PC-9 (cell line): ENCODE results near the gene DNAH7. TPM values are rescaled to one million over a fixed set of nuclear protein-coding genes. Genes with fewer than 3 reads are reported as not detected.
A peak's percentile ranks its signal among the peaks of the same experiment; 100 is the strongest.

Source experiments
- BruUV-seq: library from RNA; stranded (reverse); fragments of 400-500 nt; replicated peaks from 2 replicates; lab custom pipeline; 2021; lab: Mats Ljungman, UMichigan
- CTCF ChIA-PET: fragments of 300-600 bp; sonication (Branson Sonifier 250); formaldehyde crosslinking; loops from one replicate; lab custom pipeline; 2022; ENCODE audit warnings: antibody characterized with exemption; lab: Charles Lee
- POLR2A ChIA-PET: fragments of 300-600 bp; sonication (Branson Sonifier 250); formaldehyde crosslinking; loops from one replicate; lab custom pipeline; 2022; ENCODE audit warnings: antibody characterized with exemption; ENCODE audit not compliant: unreplicated experiment; lab: Charles Lee
- DNase-seq, 2 experiments: peaks; one replicate each; pipeline versions ENCODE4 v3.0.0 to v3.0.0-alpha.2; 2015 to 2022; ENCODE audit warnings: mixed read lengths in 1 of 2
- H2AFZ ChIP-seq: fragments of 200-600 bp; sonication (generic); 2 replicates; pipeline ENCODE4 v1.8.1; 2017; ENCODE audit warnings: antibody characterized with exemption
- H3F3A ChIP-seq: fragments of 200-600 bp; sonication (generic); 2 replicates; pipeline ENCODE4 v1.8.1; 2017; ENCODE audit warnings: antibody characterized with exemption, mild to moderate bottlenecking, low read depth; ENCODE audit not compliant: insufficient read depth
- H3K27ac ChIP-seq: fragments of 200-600 bp; sonication (generic); 2 replicates; pipeline ENCODE4 v1.6.1; 2016; ENCODE audit warnings: mixed run types
- H3K27me3 ChIP-seq: fragments of 200-600 bp; sonication (generic); 2 replicates; pipeline ENCODE4 v1.6.1; 2016; ENCODE audit warnings: low read depth, mixed run types; ENCODE audit not compliant: insufficient read depth
- H3K36me3 ChIP-seq: fragments of 200-600 bp; sonication (generic); 2 replicates; pipeline ENCODE4 v1.6.1; 2016; ENCODE audit warnings: low read depth, mixed run types
- H3K4me1 ChIP-seq: fragments of 200-600 bp; sonication (generic); replicated peaks from 2 replicates; pipeline ENCODE4 v1.6.1; 2016; ENCODE audit warnings: mixed run types; ENCODE audit not compliant: insufficient read depth
- H3K4me2 ChIP-seq: fragments of 200-600 bp; sonication (generic); 2 replicates; pipeline ENCODE4 v1.6.1; 2017; ENCODE audit warnings: mixed run types
- H3K4me3 ChIP-seq: fragments of 200-600 bp; sonication (generic); 2 replicates; pipeline ENCODE4 v1.6.1; 2016; ENCODE audit warnings: mixed run types
- H3K79me2 ChIP-seq: fragments of 200-600 bp; sonication (generic); 2 replicates; pipeline ENCODE4 v1.6.1; 2017; ENCODE audit warnings: low read depth, mixed run types
- H3K9me2 ChIP-seq: fragments of 200-600 bp; sonication (generic); 2 replicates; pipeline ENCODE4 v1.8.1; 2017; ENCODE audit warnings: mild to moderate bottlenecking; ENCODE audit not compliant: insufficient read depth
- H3K9me3 ChIP-seq: fragments of 200-600 bp; sonication (generic); 2 replicates; pipeline ENCODE4 v1.8.1; 2016; ENCODE audit warnings: low read depth; ENCODE audit not compliant: insufficient read depth
- H4K20me1 ChIP-seq: fragments of 200-600 bp; sonication (generic); 2 replicates; pipeline ENCODE4 v1.8.1; 2017; ENCODE audit not compliant: insufficient read depth
- EZH2 ChIP-seq: fragments of 200-600 bp; sonication (generic); IDR thresholded peaks from 2 replicates; pipeline ENCODE4 v1.8.0; 2017; ENCODE audit warnings: antibody characterized with exemption, low read depth
- intact Hi-C: fragments of 100-400 bp; cut with micrococcal nuclease; formaldehyde crosslinking; loops from one replicate; pipeline ENCODE4 v1.10.0; 2022; ENCODE audit not compliant: unreplicated experiment
- total RNA-seq: library from RNA; stranded (reverse); gene quantifications from 2 replicates; pipeline ENCODE4 v1.2.3, GENCODE V29; 2021
- TF ChIP-seq, protein P1 (sequence below): fragments of 200-600 bp; sonication (generic); conservative IDR thresholded peaks from 2 replicates; pipeline ENCODE4 v1.6.1; 2017; ENCODE audit warnings: mixed run types, antibody characterized with exemption, mild to moderate bottlenecking, moderate library complexity

DNAH7 gene
- total RNA-seq, 1 experiment from 2014 or later = 3.8 TPM

DNA sequence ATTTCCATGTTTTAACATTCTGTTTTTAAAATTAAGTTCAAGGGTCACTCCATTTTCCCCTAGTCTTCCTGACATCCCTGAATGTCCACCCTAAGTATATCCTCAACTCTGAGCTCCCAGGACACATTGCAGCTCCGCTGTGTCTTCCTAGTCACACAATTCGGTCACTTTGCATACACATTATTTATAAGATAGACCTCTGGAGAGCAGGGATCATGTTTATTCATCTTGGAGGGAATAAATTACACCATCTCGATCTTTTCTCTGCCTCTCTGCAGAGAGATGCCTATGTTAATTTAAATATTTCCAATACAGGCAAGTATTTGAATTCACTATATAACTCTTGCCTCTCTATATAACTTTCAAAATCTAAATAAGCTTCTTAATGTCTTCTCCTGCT, 245.4 kb downstream of the DNAH7 start:
- intact Hi-C loops = no loop called here
- DNase-seq = no peak
- H3K9me2 ChIP-seq = no peaks in the 10 kb centered on the region
- H2AFZ ChIP-seq = no peak overlapping the region
- no peaks in the 10 kb centered on the region for H3K79me2 ChIP-seq
- no peaks in the 10 kb centered on the region for H3K27me3 ChIP-seq
- no peak for TF ChIP-seq EZH2
- TF ChIP-seq, protein P1, sequence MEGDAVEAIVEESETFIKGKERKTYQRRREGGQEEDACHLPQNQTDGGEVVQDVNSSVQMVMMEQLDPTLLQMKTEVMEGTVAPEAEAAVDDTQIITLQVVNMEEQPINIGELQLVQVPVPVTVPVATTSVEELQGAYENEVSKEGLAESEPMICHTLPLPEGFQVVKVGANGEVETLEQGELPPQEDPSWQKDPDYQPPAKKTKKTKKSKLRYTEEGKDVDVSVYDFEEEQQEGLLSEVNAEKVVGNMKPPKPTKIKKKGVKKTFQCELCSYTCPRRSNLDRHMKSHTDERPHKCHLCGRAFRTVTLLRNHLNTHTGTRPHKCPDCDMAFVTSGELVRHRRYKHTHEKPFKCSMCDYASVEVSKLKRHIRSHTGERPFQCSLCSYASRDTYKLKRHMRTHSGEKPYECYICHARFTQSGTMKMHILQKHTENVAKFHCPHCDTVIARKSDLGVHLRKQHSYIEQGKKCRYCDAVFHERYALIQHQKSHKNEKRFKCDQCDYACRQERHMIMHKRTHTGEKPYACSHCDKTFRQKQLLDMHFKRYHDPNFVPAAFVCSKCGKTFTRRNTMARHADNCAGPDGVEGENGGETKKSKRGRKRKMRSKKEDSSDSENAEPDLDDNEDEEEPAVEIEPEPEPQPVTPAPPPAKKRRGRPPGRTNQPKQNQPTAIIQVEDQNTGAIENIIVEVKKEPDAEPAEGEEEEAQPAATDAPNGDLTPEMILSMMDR = no peak
- peaks cover 6% of the 10 kb centered on the region; the same call in 1 of the 2 replicates for H3K4me1 ChIP-seq
- no peaks in the 10 kb centered on the region for H4K20me1 ChIP-seq
- no peaks in the 10 kb centered on the region for H3F3A ChIP-seq
- CTCF ChIA-PET = no interaction called here
- H3K9me3 ChIP-seq = no peaks in the 10 kb centered on the region
- no peak overlapping the region for H3K4me2 ChIP-seq
- H3K27ac ChIP-seq = no peak overlapping the region
- POLR2A ChIA-PET = no interaction called here
- H3K36me3 ChIP-seq = no peaks in the 10 kb centered on the region
- BruUV-seq = no TSS peak
- H3K4me3 ChIP-seq = no peak overlapping the region

DNA sequence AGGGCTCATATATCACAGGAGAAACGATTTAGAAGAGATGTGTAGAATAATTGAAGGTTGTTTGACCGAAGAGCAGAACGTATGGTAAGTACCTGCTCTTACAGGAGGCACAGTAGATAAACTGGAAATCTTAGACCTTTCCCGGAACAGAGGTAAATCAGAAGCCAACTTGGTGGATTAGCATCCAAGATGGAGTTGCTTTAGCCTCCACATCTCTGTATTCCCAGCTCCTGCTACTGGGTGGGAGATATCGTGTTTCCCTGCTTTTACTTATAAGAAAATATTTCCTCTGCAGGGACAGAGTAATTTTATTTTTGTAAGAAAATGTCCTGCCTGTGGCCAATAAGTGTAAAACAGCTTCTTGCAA, 247.1 kb downstream of the DNAH7 start:
- Histone ChIP-seq H3K4me1 (peaks cover 6% of the 10 kb centered on the region; the same call in 1 of the 2 replicates), H3K4me3 (no peak overlapping the region), H3K27me3 (no peaks in the 10 kb centered on the region), H3K4me2 (no peak overlapping the region), H2AFZ (no peak overlapping the region), H3K27ac (no peak overlapping the region), H3K9me3 (no peaks in the 10 kb centered on the region), H3F3A (no peaks in the 10 kb centered on the region), H3K9me2 (no peaks in the 10 kb centered on the region), H3K79me2 (no peaks in the 10 kb centered on the region), H3K36me3 (no peaks in the 10 kb centered on the region), H4K20me1 (no peaks in the 10 kb centered on the region)
- intact Hi-C loops = no loop called here
- CTCF ChIA-PET = no interaction called here
- no peak for DNase-seq
- POLR2A ChIA-PET = no interaction called here
- no TSS peak for BruUV-seq
- TF ChIP-seq, protein P1 = no peak
- TF ChIP-seq EZH2 = no peak

DNA sequence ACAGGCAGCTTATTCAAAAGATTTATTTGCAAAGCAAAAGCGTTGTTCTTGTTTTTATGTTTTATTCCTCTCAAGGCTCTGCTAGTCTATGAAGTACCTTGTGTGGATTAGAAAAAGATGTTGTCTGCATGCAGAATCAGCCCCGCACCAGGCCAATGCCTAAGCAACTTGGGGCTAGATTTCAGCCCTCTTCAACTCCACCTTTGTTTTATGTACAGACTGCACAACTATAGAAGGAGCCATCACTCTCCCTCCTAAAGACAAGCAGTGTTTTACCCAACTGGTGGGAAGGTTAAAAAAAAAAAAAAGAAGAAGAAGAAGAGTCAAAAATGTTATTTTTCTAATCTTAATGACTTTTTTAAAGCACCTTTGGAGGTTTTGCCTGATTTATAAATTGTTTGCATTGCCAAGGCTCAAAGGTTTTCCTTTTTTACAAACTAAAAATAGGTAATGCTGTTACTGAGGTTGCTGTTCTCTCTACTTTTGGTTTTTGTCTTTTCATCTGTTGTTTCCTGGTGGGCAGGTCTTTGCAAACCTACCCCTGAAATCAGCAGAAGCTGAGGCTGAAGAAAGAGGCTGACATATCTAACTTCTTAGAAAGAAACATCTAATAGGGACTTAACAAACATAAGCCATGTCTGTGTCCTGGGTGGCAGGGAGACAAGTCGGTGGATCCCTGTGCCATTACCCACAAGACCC, 247.6 kb downstream of the DNAH7 start:
- no peak for TF ChIP-seq EZH2
- TF ChIP-seq, protein P1 = no peak
- peak overlapping the region; percentile 75 for H3K27ac ChIP-seq
- POLR2A ChIA-PET = no interaction called here

More for the DNA sequence above, 247.6 kb downstream of the DNAH7 start:
- no peak overlapping the region for H3K4me3 ChIP-seq
- H3K36me3 ChIP-seq = no peaks in the 10 kb centered on the region
- no peaks in the 10 kb centered on the region for H3F3A ChIP-seq
- DNase-seq = no peak
- no peaks in the 10 kb centered on the region for H4K20me1 ChIP-seq
- H2AFZ ChIP-seq = 0 out of 2 replicates have a peak overlapping the region, but pooled peaks have one; percentile 27
- no peaks in the 10 kb centered on the region for H3K79me2 ChIP-seq
- BruUV-seq = no TSS peak
- intact Hi-C loops = no loop called here
- no peaks in the 10 kb centered on the region for H3K27me3 ChIP-seq
- no peaks in the 10 kb centered on the region for H3K9me2 ChIP-seq
- H3K4me1 ChIP-seq = peaks cover 6% of the 10 kb centered on the region; the same call in 1 of the 2 replicates
- no peaks in the 10 kb centered on the region for H3K9me3 ChIP-seq
- CTCF ChIA-PET = no interaction called here
- no peak overlapping the region for H3K4me2 ChIP-seq
